Right ventricle myocardium superior (tissue), 1 donor: ENCODE data around the gene ARHGAP4. TPM values are rescaled to one million over a fixed set of nuclear protein-coding genes. Genes with fewer than 3 reads are reported as not detected.

Experiments
- ATAC-seq: fragments of 200-7000 bp; cut with Tn5 transposase; one replicate; pipeline ENCODE4 v1.9.1; 2020; ENCODE audit warnings: mild to moderate bottlenecking; ENCODE audit not compliant: poor library complexity
- DNase-seq: peaks from one replicate; pipeline ENCODE4 v3.0.0-alpha.2; 2020
- intact Hi-C: fragments of 100-400 bp; cut with DNase I; formaldehyde crosslinking; loops from one replicate; pipeline ENCODE4 v1.11.2; 2022
- total RNA-seq: library from RNA; stranded (reverse); fragmentation: NEBNext Ultra II Directional; extraction: Animal tissue kit (Norgen Biotek cat#: 25700); gene quantifications from one replicate; pipeline ENCODE4 v1.2.1, GENCODE V29; 2021
- donor health status: DM: no; HTN: yes; CAD: no; lungs with severe emphysema.

The ARHGAP4 gene
- total RNA-seq, 1 donor from 2014 or later = 10.3 TPM

DNA sequence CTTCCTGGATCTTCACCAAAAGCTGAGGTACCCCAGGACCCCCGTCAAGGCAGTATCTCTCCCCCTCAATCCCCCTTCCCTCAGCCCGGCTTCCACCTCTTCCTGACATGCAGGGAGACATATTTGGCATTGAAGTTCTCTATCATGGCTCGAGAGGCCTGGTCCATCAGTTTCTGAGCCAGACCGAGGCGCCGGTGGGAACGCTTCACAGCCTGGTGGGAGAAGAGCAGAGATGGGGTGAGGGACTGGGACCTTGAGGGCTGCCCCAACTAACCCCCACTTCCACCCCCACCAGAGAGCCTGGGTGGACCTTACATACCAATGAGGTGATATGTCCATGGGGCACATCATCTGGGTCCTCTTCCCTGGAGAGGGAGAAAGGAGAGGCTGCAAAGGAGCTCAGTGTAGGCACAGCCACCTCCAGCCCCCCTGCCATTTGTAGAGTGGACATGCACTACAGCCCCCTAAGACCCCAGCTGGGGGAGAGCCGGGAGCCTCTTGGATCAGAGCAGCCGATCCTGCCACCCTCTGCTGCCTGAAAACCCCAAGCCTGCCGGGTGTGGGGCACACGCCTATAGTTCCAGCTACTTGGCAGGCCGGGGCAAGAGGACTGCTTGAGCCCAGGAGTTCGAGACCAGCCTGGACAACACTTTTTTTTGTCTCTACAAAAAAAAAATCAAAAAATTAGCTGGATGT is 6.3 kb upstream of the ARHGAP4 start:
- intact Hi-C loops = no loop called here
- DNase-seq (no peak), ATAC-seq (no peak)

DNA sequence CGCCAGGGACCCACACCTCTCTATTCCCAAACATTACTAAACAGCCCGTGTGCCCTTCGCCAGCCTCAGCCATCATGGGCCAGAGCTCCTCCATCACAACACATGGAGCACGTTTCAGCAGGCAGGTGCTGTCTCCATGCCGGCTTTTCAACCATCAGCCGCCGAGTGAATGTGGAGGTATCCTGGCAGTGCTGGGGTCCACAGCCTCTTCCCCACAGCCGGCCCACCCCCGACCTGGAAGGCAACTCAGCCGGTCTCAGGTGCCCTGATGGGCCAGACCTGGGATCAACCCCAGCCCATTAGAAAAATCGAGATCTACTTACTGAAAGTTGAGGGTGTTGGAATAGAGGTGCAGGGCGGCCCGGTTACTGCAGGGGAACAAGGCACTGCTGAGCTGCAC is 5.7 kb upstream of the ARHGAP4 start:
- intact Hi-C loops = no loop called here
- DNase-seq = no peak
- no peak for ATAC-seq

DNA sequence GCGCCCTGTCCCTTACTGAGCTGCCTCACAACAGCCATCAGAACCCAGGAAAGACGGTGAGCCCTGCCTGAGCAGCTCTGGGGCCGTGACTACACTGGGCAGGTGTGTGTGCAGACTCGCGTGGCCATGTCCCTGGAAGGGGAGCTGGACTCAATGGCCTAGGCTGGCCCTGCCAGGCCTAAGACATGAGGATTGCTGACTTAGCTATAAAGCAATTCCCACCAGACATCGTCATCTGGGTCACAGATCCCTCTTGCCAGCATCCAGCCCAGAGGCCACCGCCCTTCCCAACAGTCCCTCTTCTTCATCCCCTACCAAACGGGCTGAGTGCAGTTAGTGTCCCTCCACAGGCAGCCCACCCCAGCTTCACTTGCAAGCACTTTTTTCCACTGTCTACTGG is 5.1 kb upstream of the ARHGAP4 start:
- no peak for ATAC-seq
- intact Hi-C loops = no loop called here
- no peak for DNase-seq

DNA sequence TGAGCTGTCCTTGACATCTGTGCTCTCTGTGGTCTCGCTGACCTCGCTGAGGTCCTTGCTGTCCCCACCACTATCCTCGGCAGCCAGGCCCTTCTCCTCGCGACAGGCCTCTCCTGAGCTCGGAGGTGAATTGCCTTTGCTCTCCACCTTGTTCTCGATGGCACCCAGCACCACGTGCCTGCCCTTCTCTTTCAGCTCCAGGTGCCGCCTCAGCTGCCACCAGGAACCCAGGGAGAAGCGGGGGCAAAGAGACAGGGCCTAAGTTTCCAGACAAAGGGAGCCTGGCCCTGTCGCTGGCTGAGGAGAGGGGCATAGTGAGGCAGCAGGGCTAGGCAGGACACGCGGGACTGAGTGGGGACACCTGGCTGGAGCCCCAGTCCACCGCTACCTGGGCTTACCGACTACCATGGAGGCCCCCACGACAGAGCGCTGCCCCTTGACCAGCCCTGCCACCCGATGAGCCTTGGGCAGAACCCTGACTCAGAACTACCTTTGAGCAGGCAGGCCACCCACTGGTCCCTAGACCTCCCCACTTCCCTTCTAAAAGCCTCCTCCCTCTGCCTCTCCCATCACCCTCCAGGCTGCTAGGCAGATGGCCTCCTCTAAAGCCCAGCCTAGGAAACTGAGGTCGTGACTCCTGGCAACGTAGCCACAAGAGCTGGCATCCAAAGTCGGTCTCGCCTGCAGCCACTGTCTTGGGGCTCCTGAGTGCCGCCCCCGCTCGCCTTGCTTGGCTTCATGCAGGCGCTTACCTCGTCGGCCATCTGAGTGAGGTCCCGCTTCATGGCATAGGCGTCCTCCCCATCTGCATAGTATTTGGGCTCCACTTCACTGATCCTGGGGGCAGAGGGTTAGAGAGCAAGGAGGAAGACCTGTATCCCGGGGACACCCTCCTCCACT is 4.2 kb upstream of the ARHGAP4 start:
- intact Hi-C loops = no loop called here
- ATAC-seq (no peak), DNase-seq (no peak)

DNA sequence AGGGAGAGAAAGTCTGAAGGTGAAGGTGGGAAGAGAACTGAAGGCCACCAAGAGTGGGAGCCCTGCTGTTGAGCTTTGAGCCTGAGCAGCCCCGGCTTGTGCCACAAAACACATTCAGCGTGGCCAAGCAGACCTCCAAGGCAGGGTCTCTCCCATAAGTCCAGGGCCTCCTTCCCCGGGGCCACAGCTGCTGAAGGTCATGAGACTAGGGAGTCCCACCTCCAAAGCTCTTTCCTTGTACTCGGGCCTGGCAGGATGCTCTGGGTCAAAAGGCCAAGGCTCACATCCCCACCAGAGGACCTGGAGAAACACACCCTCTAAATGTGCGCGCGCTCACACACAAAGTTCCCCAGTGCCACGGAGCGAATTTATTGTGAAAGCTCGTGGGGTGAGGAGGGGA is 3.5 kb upstream of the ARHGAP4 start:
- DNase-seq (no peak), ATAC-seq (no peak)
- intact Hi-C loops = no loop called here

DNA sequence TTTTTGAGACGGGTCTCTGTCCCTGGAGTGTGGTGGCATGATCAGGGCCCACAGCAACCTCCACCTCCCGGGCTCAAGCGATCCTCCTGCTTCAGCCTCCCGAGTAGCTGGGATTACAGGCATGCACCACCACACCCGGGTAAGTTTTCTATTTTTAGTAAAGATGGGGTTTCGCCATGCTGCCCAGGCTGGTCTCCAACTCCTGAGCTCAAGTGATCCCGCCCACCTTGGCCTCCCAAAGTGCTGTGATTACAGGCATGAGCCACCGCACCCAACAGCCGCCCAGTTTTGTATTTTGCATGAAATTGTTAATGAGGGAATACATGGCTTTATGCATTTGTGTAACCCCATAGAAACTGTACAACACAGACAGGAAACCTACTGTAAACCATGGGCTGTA is 2.8 kb upstream of the ARHGAP4 start:
- ATAC-seq = no peak
- no peak for DNase-seq
- intact Hi-C loops = no loop called here

DNA sequence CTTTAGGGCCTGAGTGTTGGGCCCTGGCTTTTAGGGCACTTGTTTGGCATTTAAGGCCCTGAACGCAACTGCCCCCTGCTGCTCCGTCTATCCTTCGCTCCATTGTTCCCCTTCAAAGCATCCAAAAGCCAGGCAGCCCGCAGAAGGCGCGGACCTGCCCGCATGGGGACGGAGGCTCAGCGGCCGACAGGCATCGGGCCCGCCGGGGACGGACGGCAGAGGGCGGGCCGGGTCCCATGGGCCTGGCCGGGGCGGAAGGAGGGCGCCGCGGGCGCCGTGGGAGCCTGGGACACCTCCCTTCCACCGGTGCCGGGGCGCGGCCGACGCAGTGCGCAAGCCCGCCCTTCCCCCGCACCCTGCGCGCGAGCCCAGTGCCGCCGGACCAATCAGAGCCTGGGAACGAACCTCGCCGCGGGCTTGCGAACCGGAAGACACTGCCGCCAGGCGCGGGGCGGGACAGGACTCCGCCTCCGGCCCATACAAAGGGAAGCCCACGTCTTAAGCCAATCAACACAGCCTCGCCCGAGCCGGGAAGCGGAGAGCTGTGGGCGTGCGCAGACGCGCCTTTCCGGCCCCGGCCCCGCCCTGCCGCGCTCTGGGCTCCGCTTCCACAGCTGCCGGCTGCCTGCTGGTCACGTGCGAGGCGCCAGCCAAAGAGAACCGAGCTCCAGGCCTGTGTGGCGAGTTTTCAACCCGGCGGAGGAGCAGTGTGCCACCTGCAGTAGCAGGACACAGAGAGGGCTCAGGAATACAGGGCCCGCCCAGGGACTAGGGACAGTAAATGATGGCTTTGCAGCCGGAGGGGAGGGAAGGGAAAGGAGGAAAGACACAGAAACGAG is 2.1 kb upstream of the ARHGAP4 start:
- intact Hi-C loops = no loop called here
- ATAC-seq (peak; percentile 94), DNase-seq (peak; percentile 97)

DNA sequence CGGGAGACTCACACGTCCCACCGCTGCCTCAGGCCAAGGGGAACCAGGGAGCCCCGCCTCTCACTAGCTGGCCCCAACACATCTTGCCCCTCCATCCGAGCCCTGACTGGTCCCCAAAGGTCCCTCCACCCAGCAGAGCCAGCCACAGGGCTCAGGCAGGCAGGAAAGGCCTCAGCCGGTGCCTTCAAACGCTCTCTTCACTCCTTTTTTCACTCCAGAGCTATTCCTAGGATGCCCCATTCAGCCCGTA is 1.5 kb upstream of the ARHGAP4 start:
- intact Hi-C loops = no loop called here
- ATAC-seq = no peak

DNA sequence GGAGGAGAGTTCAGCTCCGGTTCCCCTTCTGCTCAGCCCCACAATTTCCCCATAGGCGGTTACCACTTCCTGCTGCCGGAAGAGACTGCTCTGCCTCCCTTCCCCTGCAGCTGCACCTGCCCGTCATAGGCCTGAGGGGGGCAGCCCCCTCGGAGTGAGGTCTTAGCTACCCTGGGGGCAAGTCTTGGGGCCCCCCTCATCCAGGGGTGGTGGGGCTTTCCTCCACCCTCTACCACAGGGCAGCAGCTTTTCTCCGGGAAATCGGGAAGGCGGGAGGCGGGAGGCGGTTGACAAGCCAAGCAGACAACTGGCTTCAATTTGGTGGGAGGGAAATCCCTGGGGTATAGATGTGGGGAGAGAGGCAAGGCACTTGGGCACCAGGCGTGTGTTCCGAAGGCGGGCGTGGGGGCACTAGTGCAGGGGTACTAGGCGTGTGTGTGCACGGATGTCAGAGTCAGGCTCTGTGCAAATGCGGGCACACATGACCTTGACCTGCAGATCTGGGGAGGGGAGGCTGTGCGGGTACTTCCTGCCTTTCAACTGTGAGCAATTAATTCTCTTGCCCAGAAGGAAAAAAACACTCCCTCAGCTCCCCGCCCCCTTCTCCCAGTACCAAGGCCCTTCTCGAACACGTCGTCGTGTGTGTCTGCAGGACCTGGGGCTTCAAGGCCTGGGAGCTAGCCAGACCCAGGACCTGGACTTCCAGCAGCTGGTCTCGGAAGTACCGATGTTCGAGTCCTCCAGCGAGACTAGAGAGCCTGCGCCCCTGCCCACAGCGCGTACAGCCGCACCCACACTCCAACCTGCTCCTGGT is 1.0 kb upstream of the ARHGAP4 start:
- intact Hi-C loops = no loop called here
- DNase-seq (peak; percentile 66), ATAC-seq (peak; percentile 1)

More for the DNA sequence above, 1.5 kb upstream of the ARHGAP4 start:
- DNase-seq = no peak

DNA sequence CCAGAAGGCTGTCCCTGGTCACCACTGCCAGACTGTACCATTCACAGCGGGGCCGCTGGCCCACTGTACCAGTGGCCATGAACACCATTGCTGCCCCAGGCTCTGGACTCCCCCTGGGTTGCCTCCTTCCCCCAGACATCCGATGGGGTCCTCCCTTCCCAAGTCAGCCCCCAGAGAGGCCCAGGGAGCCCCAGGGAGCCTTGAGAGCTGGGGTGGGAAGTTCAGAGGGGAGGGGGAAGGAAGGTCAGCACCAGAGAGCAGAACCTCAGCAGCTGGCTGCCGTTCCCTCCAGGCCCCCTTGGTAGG is 441 bp upstream of the ARHGAP4 start:
- ATAC-seq = no peak
- intact Hi-C loops = no loop called here

DNA sequence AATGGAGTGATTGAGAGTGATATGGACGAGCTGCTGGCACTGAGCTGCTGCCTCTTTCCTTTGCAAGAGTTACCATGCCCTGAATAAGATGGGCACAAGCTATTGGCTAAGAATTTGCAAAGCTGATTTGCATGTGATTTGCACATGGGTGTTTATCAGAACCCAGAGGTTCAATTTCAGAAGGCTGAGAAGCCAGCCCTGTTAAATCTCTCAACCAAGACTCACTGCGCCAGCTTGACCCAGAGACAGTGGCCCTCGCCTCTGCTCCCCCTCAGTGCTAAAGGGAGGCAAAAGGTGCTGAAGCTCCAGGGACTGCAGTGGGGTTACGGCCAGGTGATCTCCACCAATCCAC is 701 bp downstream of the ARHGAP4 start:
- DNase-seq (no peak), ATAC-seq (no peak)
- intact Hi-C loops = no loop called here

More for the DNA sequence above, 441 bp upstream of the ARHGAP4 start:
- DNase-seq = no peak

DNA sequence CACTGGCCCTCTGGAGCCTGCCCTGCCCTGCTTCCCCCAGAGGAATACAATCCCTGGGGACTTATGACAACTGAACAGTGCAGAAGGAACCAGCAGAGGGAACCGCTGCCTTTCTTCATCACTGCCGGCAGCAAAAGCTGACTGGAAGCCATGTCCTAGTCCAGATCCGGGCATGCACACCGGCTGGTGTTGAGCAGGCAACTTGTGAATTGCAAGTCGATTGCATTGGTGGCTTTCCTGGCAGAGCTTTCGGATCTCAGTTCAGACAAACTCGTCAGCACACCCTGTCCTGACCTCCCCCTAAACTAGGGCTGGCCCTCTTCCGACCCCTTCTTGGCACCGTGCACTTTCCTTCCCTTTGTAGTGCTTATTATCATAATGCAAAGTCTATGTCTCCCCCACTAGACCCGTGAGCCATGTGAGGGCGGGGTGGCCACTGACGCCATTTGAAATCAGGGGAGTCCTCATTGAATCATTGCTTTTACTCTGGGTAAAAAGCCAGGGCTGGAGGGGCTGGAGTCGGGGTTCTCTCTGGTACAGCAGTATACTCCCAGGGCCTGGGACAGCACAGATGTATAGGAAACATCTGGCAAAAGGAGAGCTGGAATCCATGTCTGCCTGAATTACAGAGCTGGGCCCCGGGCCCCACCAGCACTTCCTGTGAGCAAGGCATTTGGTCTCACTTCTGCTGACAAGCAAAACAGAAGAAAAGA is 1.8 kb downstream of the ARHGAP4 start:
- DNase-seq (no peak), ATAC-seq (peak; percentile 6)
- intact Hi-C loops = no loop called here

DNA sequence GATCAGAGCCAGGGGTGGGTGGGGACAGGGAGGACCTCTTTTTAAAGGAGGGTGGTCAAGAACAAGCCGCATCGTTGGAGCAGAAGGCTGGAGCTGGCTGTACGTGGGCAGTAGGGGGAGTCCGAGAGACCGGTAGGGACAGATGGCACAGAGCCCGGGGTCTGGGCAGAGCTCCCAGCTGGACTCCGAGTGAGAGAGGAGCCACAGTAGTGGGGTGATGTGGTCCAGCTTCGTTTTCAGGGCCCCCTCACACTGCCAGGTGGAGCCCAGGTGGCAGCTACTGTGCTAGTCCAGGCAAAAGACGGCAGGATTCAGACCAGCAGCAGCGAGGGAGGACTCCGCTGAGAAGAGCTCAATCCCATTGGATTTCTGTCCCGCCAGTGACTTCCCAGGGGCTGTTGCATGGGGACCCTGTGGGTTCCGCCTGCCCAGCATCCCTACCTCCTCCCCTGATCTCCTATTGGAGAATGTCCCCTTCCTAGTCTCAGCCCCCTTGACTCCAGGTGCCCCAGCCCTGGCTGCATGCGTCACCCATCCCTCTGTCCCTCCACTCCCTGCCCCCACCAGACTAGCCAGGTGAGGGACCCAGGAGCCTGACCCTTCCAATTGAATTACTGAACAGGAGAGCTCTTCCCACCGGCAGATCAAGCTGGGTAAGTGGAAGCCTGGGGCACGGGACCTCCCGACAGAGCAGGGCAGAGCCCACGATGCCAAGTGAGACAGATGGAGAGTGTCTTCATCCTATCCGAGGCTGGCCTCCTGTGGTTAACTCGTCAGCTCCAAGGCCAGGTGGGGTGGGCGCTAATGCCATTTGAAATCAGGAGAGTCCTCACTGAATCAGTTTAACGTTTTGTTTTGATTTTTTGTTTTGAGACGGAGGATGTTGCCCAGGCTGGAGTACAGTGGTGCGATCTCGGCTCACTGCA is 2.9 kb downstream of the ARHGAP4 start:
- DNase-seq = peak; percentile 90
- intact Hi-C loops = no loop called here
- peak; percentile 64 for ATAC-seq

DNA sequence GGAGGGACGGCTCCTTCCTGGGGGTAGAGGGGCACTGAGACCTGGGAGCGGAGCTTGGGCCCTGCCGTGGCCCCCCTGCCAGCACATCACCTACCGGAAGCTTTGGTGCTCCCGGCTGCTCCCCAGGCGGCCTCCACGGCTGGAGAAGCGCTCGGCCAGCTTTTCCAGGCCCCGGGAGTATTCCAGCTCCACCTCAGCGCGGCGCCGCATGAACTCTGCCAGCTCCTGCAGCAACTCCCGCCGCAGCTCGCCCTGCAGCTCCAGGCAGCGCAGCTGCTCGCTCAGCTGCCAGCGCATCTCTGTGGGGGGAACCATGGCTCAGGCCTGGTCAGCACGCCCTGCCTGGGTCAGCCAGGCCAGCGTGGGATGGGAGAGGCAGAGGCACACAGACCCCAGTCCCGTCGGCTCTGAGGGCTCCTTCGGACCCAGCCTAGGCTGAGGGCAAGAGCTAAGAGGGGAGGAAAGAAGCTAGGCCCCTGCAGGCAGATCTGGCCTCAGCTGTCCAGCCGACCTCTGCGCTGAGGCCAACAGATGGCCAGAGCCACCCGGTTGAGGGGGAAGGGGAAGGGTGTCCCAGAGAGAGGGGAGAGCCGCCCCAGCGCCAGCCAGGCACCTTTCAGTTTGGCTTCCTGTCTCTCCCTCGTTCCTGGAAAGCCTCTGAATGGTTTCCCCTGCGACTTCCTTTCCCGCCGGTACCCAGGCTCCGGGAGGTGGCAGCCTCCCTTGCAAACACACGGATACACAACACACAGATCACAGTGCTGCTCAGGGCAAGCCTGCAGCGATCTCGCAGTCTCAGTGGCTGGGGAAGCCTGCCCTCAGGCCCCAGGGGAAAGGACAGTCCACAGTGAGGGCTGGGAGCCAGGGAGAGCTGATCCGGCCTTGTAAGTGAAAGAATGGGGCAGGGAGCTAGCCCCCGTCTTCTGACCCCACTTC is 4.3 kb downstream of the ARHGAP4 start:
- ATAC-seq (no peak), DNase-seq (no peak)
- intact Hi-C loops = no loop called here

DNA sequence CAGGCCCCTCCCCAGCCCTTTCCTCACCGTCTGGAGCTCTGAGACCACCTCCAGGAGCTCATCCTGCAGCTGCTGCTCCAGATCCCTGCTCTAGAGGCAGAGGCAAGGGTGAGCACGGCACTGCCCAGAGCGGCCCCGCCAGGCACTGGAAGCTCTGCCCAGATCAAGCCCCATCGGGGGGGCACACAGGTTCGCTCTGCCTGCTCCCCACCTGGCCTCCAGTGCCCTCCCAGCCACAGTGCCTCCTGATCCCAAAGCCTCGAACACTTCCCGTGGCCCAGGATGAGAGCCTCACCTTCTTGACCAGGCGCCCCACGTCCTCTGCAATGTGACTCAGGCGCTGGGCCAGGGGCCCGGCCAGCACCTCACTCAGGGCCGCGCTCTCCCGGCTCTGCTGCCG is 5.0 kb downstream of the ARHGAP4 start:
- intact Hi-C loops = no loop called here
- ATAC-seq (no peak), DNase-seq (no peak)

DNA sequence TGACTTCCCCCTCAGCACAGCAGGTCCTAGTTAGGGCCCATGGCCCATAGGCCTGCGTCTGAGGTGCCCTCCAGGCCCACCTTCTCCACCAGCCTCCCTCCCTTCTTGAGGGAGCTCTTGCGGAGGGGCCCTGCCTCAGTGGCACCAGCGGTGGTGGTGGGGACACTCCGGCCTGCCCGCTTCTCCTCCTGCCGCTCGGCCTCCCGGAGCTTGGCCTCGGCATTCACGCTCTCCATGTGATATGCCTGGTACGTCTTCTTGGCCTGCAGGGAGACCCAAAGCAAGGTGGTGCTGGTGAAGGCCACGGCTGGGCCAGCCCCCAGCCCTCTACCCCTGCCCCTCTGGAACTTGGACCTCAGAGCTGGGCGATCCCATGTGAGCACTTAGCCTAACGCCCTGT is 5.5 kb downstream of the ARHGAP4 start:
- intact Hi-C loops = no loop called here
- DNase-seq = no peak
- ATAC-seq = no peak
